Liver (tissue), 9 donors: ENCODE data around the gene TCERG1L. TPM values are rescaled to one million over a fixed set of nuclear protein-coding genes. Genes with fewer than 3 reads are reported as not detected.

Experiments used
- DNase-seq: peaks from one replicate; pipeline ENCODE4 v3.0.0-alpha.2; 2017; ENCODE audit warnings: low spot score
- H3K27ac ChIP-seq, 2 donors: one replicate each; pipeline ENCODE4 v1.7.0; 2013; ENCODE audit warnings: inconsistent platforms in 2 of 2, low read length in 2 of 2, control low read depth in 1 of 2, low read depth in 1 of 2, mild to moderate bottlenecking in 1 of 2
- H3K27me3 ChIP-seq, 4 donors: one replicate each; pipeline versions ENCODE4 v1.6.1 to v1.7.0; 2013; ENCODE audit warnings: low read length in 3 of 4, inconsistent platforms in 1 of 4, mild to moderate bottlenecking in 1 of 4, moderate library complexity in 1 of 4; ENCODE audit not compliant: control insufficient read depth in 4 of 4, insufficient read depth in 4 of 4
- H3K36me3 ChIP-seq, 4 donors: one replicate each; pipeline versions ENCODE4 v1.6.1 to v1.7.0; 2013; ENCODE audit warnings: low read length in 3 of 4, mild to moderate bottlenecking in 3 of 4, low read depth in 1 of 4, moderate library complexity in 1 of 4; ENCODE audit not compliant: control insufficient read depth in 4 of 4, insufficient read depth in 3 of 4
- H3K4me1 ChIP-seq, 4 donors: one replicate each; pipeline versions ENCODE4 v1.6.1 to v1.7.0; 2013; ENCODE audit warnings: low read length in 3 of 4, mild to moderate bottlenecking in 3 of 4, moderate library complexity in 1 of 4; ENCODE audit not compliant: control insufficient read depth in 4 of 4, insufficient read depth in 4 of 4
- H3K4me3 ChIP-seq, 3 donors: one replicate each; pipeline versions ENCODE4 v1.6.1 to v1.7.0; 2013; ENCODE audit warnings: low read length in 3 of 3, control low read depth in 1 of 3, low read depth in 1 of 3, mild to moderate bottlenecking in 1 of 3
- H3K9ac ChIP-seq, 2 donors: one replicate each; pipeline ENCODE4 v1.7.0; 2013; ENCODE audit warnings: low read length in 2 of 2, mild to moderate bottlenecking in 2 of 2, moderate library complexity in 2 of 2, control low read depth in 1 of 2, low read depth in 1 of 2
- H3K9me3 ChIP-seq, 4 donors: one replicate each; pipeline versions ENCODE4 v1.6.1 to v1.7.0; 2013; ENCODE audit warnings: low read length in 3 of 4; ENCODE audit not compliant: control insufficient read depth in 4 of 4
- ATF3 ChIP-seq: IDR thresholded peaks from 2 replicates; pipeline ENCODE4 v1.6.1; 2016; ENCODE audit warnings: antibody characterized with exemption
- CTCF ChIP-seq: fragments of 150-350 bp; IDR thresholded peaks from 2 replicates; pipeline ENCODE4 v1.5.1; 2017; ENCODE audit warnings: improper control_type of control experiment, low read depth, low read length; ENCODE audit not compliant: missing input control
- EGR1 ChIP-seq, 2 donors: IDR thresholded peaks; 2 replicates each; pipeline ENCODE4 v1.6.1; 2016 to 2018; ENCODE audit warnings: antibody characterized with exemption in 2 of 2, low read depth in 2 of 2
- FOXA1 ChIP-seq: IDR thresholded peaks from 2 replicates; pipeline ENCODE4 v1.6.1; 2016; ENCODE audit warnings: antibody characterized with exemption
- FOXA2 ChIP-seq: IDR thresholded peaks from 2 replicates; pipeline ENCODE4 v1.6.1; 2016; ENCODE audit warnings: antibody characterized with exemption
- GABPA ChIP-seq, 2 donors: IDR thresholded peaks in 1 of 2; conservative IDR thresholded peaks in 1 of 2; 2 replicates each; pipeline ENCODE4 v1.6.1; 2016; ENCODE audit warnings: antibody characterized with exemption in 2 of 2, mild to moderate bottlenecking in 1 of 2, moderate library complexity in 1 of 2
- HNF4A ChIP-seq, 2 donors: conservative IDR thresholded peaks; 2 replicates each; pipeline ENCODE4 v1.6.1; 2016; ENCODE audit warnings: antibody characterized with exemption in 2 of 2, mild to moderate bottlenecking in 2 of 2
- HNF4G ChIP-seq: IDR thresholded peaks from 2 replicates; pipeline ENCODE4 v1.6.1; 2016; ENCODE audit warnings: antibody characterized with exemption
- JUND ChIP-seq, 2 donors: IDR thresholded peaks; 2 replicates each; pipeline ENCODE4 v1.6.1; 2016; ENCODE audit warnings: antibody characterized with exemption in 2 of 2
- MAX ChIP-seq: IDR thresholded peaks from 2 replicates; pipeline ENCODE4 v1.6.1; 2016; ENCODE audit warnings: antibody characterized with exemption
- NR2F2 ChIP-seq: IDR thresholded peaks from 2 replicates; pipeline ENCODE4 v1.6.1; 2016; ENCODE audit warnings: antibody characterized with exemption
- RAD21 ChIP-seq, 2 donors: IDR thresholded peaks; 2 replicates each; pipeline ENCODE4 v1.6.1; 2016; ENCODE audit warnings: antibody characterized with exemption in 2 of 2, mild to moderate bottlenecking in 2 of 2
- REST ChIP-seq: IDR thresholded peaks from 2 replicates; pipeline ENCODE4 v1.6.1; 2016; ENCODE audit warnings: antibody characterized with exemption, mild to moderate bottlenecking
- RXRA ChIP-seq, 2 donors: IDR thresholded peaks; 2 replicates each; pipeline ENCODE4 v1.6.1; 2017 to 2018; ENCODE audit warnings: antibody characterized with exemption in 2 of 2, mild to moderate bottlenecking in 1 of 2
- SP1 ChIP-seq: IDR thresholded peaks from 2 replicates; pipeline ENCODE4 v1.6.1; 2018; ENCODE audit warnings: antibody characterized with exemption, mild to moderate bottlenecking
- TAF1 ChIP-seq: conservative IDR thresholded peaks from 2 replicates; pipeline ENCODE4 v1.6.1; 2016; ENCODE audit warnings: antibody characterized with exemption, mild to moderate bottlenecking
- YY1 ChIP-seq: IDR thresholded peaks from 2 replicates; pipeline ENCODE4 v1.6.1; 2016; ENCODE audit warnings: antibody characterized with exemption, mild to moderate bottlenecking
- ZBTB33 ChIP-seq: IDR thresholded peaks from 2 replicates; pipeline ENCODE4 v1.6.1; 2016; ENCODE audit warnings: antibody characterized with exemption
- WGBS: extraction: QIAGEN DNeasy Blood & Tissue Kit; methylation state at CpG from one replicate; pipeline ENCODE4 v1.1.7; 2013; 5-methylcytosine and 5-hydroxymethylcytosine counted together
- polyA plus RNA-seq, 2 donors: library from polyadenylated mRNA; stranded (reverse) in 1 of 2; unstranded in 1 of 2; fragments of 200-250 nt in 1 of 2; fragments of >200 nt in 1 of 2; fragmentation: Nextera tagmentation in 1 of 2; extraction: Ambion mirVana in 1 of 2; gene quantifications; one replicate each; pipeline versions ENCODE4 v1.2.1 to v1.2.3, GENCODE V29; 2013 to 2015
- total RNA-seq, 2 donors: library from RNA; depleted of rRNA; stranded (reverse); fragments of >200 nt; gene quantifications; one replicate each; pipeline ENCODE4 v1.2.3, GENCODE V29; 2014
- donor health status: healthy.
- donor health status: healthy.
- donor health status: healthy.
- donor health status: healthy.
- donor health status: healthy.

The TCERG1L gene
- total and polyA plus RNA-seq, 4 donors, result not detected

GRCh38 chr10:131249238-131249954, 62.1 kb downstream of the TCERG1L start:
- TF ChIP-seq NR2F2, result no peak
- TF ChIP-seq HNF4G, result no peak
- TF ChIP-seq YY1, result no peak
- TF ChIP-seq TAF1, result no peak
- no peak for TF ChIP-seq HNF4A (conservative IDR thresholded peaks at IDR 0.05)
- Histone ChIP-seq H3K9me3 (no peaks in the 10 kb centered on the region), H3K9ac (no peak overlapping the region), H3K4me3 (no peak overlapping the region), H3K36me3 (no peaks in the 10 kb centered on the region), H3K4me1 (no peaks in the 10 kb centered on the region), H3K27ac (no peak overlapping the region), H3K27me3 (peaks cover 0 to 7% (median 4%) of the 10 kb centered on the region in 4 donors)
- DNase-seq, result no peak
- 39% methylated on average over 16 of the region's 16 CpGs for WGBS

GRCh38 chr10:131248376-131249165, 63.0 kb downstream of the TCERG1L start:
- H3K4me3 ChIP-seq, result no peak overlapping the region
- no peaks in the 10 kb centered on the region for H3K36me3 ChIP-seq
- H3K27ac ChIP-seq, result no peak overlapping the region
- H3K9ac ChIP-seq, result no peak overlapping the region
- H3K4me1 ChIP-seq, result no peaks in the 10 kb centered on the region
- no peaks in the 10 kb centered on the region for H3K9me3 ChIP-seq
- TF ChIP-seq ZBTB33, result no peak
- TF ChIP-seq CTCF, result no peak
- TF ChIP-seq HNF4G, result no peak
- TF ChIP-seq RAD21 (IDR thresholded peaks at IDR 0.05), result no peak
- no peak for TF ChIP-seq FOXA1
- TF ChIP-seq GABPA (IDR thresholded peaks at IDR 0.05 in 1 of 2, conservative IDR thresholded peaks at IDR 0.05 in 1 of 2), result no peak
- TF ChIP-seq SP1, result no peak
- no peak for TF ChIP-seq REST
- TF ChIP-seq HNF4A (conservative IDR thresholded peaks at IDR 0.05), result no peak
- no peak for TF ChIP-seq EGR1 (IDR thresholded peaks at IDR 0.05; ENCODE audit: low read depth in 2 of 2)
- no peak for TF ChIP-seq RXRA (IDR thresholded peaks at IDR 0.05)
- TF ChIP-seq NR2F2, result no peak
- TF ChIP-seq ATF3, result no peak
- TF ChIP-seq JUND (IDR thresholded peaks at IDR 0.05), result no peak
- TF ChIP-seq YY1, result no peak
- TF ChIP-seq TAF1, result no peak
- no peak for TF ChIP-seq MAX
- TF ChIP-seq FOXA2, result no peak
- H3K27me3 ChIP-seq, result peaks cover 0 to 6% (median 3%) of the 10 kb centered on the region in 4 donors
- 71% methylated on average over 20 of the region's 20 CpGs for WGBS
- DNase-seq, result no peak
